Psoas muscle (tissue), 8 donors: ENCODE data around the gene MRPL2. TPM values are rescaled to one million over a fixed set of nuclear protein-coding genes. Genes with fewer than 3 reads are reported as not detected.

Experiments used
- ATAC-seq, 4 donors: fragments of 200-7000 bp; cut with Tn5 transposase; one replicate each; pipeline ENCODE4 v1.9.1; 2020; ENCODE audit warnings: moderate library complexity in 3 of 4, mild to moderate bottlenecking in 2 of 4
- DNase-seq, 2 donors: peaks; one replicate each; pipeline ENCODE4 v3.0.0-alpha.2; 2020
- H3K27ac ChIP-seq: fragments of 200-600 bp; one replicate; pipeline ENCODE4 v1.8.0; 2022
- H3K27me3 ChIP-seq, 3 donors: fragments of 200-600 bp in 1 of 3; one replicate each; pipeline versions ENCODE4 v1.6.1 to v1.8.0; 2013 to 2022; ENCODE audit warnings: low read length in 2 of 3, mild to moderate bottlenecking in 2 of 3, moderate library complexity in 1 of 3; ENCODE audit not compliant: insufficient read depth in 3 of 3
- H3K36me3 ChIP-seq, 2 donors: fragments of 200-600 bp in 1 of 2; one replicate each; pipeline versions ENCODE4 v1.6.1 to v1.8.0; 2013 to 2022; ENCODE audit warnings: low read depth in 1 of 2, mild to moderate bottlenecking in 1 of 2, moderate library complexity in 1 of 2; ENCODE audit not compliant: insufficient read depth in 1 of 2
- H3K4me1 ChIP-seq: fragments of 200-600 bp; one replicate; pipeline ENCODE4 v1.8.0; 2022
- H3K4me3 ChIP-seq: fragments of 200-600 bp; one replicate; pipeline ENCODE4 v1.8.0; 2022; ENCODE audit warnings: mild to moderate bottlenecking
- H3K9me3 ChIP-seq: fragments of 200-600 bp; one replicate; pipeline ENCODE4 v1.8.0; 2022
- CTCF ChIP-seq: fragments of 200-600 bp; IDR thresholded peaks from one replicate; pipeline ENCODE4 v1.8.0; 2022; ENCODE audit warnings: antibody characterized with exemption
- WGBS, 3 donors: extraction: QIAGEN DNeasy Blood & Tissue Kit; methylation state at CpG; one replicate each; pipeline versions ENCODE4 v1.1.6 to v1.1.7; 2013; 5-methylcytosine and 5-hydroxymethylcytosine counted together
- intact Hi-C, 2 donors: fragments of 100-400 bp; cut with DNase I; formaldehyde crosslinking; loops; one replicate each; pipeline versions ENCODE4 v1.11.0 to v1.14.2; 2022
- polyA plus RNA-seq, 3 donors: library from polyadenylated mRNA; stranded (reverse); fragments of 200-250 nt; gene quantifications; one replicate each; pipeline ENCODE4 v1.2.3, GENCODE V29; 2013
- total RNA-seq, 4 donors: library from RNA; stranded (reverse); fragmentation: NEBNext Ultra II Directional in 2 of 4; extraction: Animal tissue kit (Norgen Biotek cat#: 25700) in 2 of 4; gene quantifications; one replicate each; pipeline versions ENCODE4 v1.2.1 to v1.2.4, GENCODE V29; 2021 to 2023
- donor health status: healthy with polysubstance abuse.
- donor health status: DM: no; HTN: no; CAD: no; lungs with moderate emphysema.
- donor health status: Bipolar disorder and iron deficiency.
- donor health status: healthy.
- donor health status: DM: yes; HTN: yes; CAD: no.
- donor health status: DM: no; HTN: no; CAD: no.
- donor health status: DM: no; HTN: no; CAD: no.
- donor health status: DM: yes; HTN: yes; CAD: no.

The MRPL2 gene
- total and polyA plus RNA-seq, 7 donors = 61.3 to 139 (median 91.2) TPM

GRCh38 chr6:43032326-43032725 is 26.9 kb downstream of the MRPL2 start:
- no peak for TF ChIP-seq CTCF
- no peak overlapping the region for H3K4me3 ChIP-seq
- ATAC-seq (no peak), DNase-seq (no peak)
- H3K9me3 ChIP-seq = no peaks in the 10 kb centered on the region
- H3K27me3 ChIP-seq = no peaks in the 10 kb centered on the region
- H3K27ac ChIP-seq = no peak overlapping the region
- peaks cover 20 to 66% of the 10 kb centered on the region in 2 donors for H3K36me3 ChIP-seq
- 86 to 90% (median 86%) methylated on average over 4 of the region's 4 CpGs for WGBS, 3 donors
- H3K4me1 ChIP-seq = peaks cover 24% of the 10 kb centered on the region
- intact Hi-C loops = no loop called here

GRCh38 chr6:43029120-43029519 is 30.1 kb downstream of the MRPL2 start:
- Histone ChIP-seq H3K27ac (no peak overlapping the region), H3K4me1 (peaks cover 24% of the 10 kb centered on the region), H3K4me3 (no peak overlapping the region), H3K27me3 (no peaks in the 10 kb centered on the region), H3K36me3 (peaks cover 28 to 95% of the 10 kb centered on the region in 2 donors), H3K9me3 (no peaks in the 10 kb centered on the region)
- no peak for TF ChIP-seq CTCF
- DNase-seq (no peak), ATAC-seq (peak in 3 of 4 donors; percentile 15 to 52 (median 43))
- 48 to 74% (median 56%) methylated on average over 9 of the region's 9 CpGs for WGBS, 3 donors
- intact Hi-C loops = no loop called here

DNA sequence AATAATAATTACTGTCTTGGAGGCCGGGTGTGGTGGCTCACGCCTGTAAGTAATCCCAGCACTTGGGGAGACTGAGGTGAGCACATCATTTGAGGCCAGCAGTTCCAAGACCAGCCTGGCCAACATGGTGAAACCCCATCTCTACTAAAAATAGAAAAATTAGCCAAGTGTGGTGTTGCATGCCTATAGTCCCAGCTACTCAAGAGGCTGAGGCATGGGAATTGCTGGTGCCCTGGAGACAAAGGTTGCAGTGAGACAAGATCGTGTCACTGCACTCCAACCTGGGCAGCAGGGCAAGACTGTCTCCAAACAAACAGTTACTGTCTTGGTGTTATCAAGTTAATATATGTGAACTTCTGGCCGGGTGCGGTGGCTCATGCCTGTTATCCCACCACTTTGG is 32.9 kb downstream of the MRPL2 start:
- H3K4me1 ChIP-seq = peaks cover 41% of the 10 kb centered on the region
- H3K36me3 ChIP-seq = peaks cover 23 to 72% of the 10 kb centered on the region in 2 donors
- 35 to 61% (median 38%) methylated on average over 5 of the region's 5 CpGs for WGBS, 3 donors
- DNase-seq = peak in 1 of 2 donors; percentile 56
- ATAC-seq = peak; percentile 45 to 74 (median 70)
- no peak for TF ChIP-seq CTCF
- peak overlapping the region; percentile 58 for H3K27ac ChIP-seq
- H3K27me3 ChIP-seq = no peaks in the 10 kb centered on the region
- no peaks in the 10 kb centered on the region for H3K9me3 ChIP-seq
- no peak overlapping the region for H3K4me3 ChIP-seq
- intact Hi-C loops = no loop called here

DNA sequence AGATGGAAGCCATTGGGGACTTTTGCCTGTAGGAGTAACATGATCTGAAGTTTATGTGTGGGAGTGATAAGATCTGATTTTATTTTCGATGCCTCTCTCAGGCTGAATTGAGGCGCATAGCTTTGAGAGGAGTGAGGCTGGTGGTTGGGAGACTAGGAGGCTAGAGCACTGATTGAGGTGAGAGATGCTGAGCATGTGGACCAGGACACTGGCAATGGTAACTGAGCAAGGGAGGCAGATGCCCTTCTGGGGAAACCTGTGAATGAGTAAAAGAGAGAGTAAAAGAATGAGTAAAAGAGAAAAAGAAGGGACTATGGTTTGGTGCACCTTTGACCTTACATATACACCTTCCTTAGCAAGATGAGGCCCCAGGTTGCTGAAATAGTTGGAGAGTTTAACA is 34.8 kb downstream of the MRPL2 start:
- H3K4me1 ChIP-seq = peaks cover 59% of the 10 kb centered on the region
- no peak for TF ChIP-seq CTCF
- no peak overlapping the region for H3K4me3 ChIP-seq
- no peak overlapping the region for H3K27ac ChIP-seq
- WGBS, 3 donors = 80 to 92% (median 88%) methylated on average over 2 of the region's 2 CpGs
- peaks cover 16 to 65% of the 10 kb centered on the region in 2 donors for H3K36me3 ChIP-seq
- no peak for DNase-seq
- intact Hi-C loops = no loop called here
- no peak for ATAC-seq
- no peaks in the 10 kb centered on the region for H3K9me3 ChIP-seq
- no peaks in the 10 kb centered on the region for H3K27me3 ChIP-seq
